ENCODE results near the gene BTN3A1. TPM values are rescaled to one million over a fixed set of nuclear protein-coding genes. Genes with fewer than 3 reads are reported as not detected.

The BTN3A1 gene
- total RNA-seq, 1 donor from 2014 or later, result 12.7 TPM

DNA sequence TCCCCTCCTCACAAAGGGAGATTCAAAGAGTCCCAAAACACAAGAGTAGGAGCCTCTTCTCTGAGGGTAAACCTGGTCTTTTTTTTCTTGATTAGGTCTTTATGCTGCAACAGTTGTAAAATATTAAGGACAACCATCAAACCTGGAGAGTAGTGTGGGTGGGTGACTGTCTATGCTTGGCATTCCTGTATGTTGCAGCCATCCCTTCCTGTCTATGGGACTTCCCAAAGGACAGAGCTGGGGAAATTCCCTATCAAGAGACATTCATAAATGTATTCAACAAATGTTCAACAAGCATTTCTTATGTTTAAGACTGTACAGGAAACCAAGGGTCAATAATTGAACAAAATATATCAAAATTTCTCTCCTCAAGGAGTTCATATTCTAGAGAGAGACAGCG, 13.6 kb upstream of the BTN3A1 start:
- Mint-ChIP-seq H3K9me3 (no peaks in the 10 kb centered on the region), H3K27ac (ENCODE audit: unreplicated experiment) (no peak overlapping the region), H3K4me3 (no peak overlapping the region), H3K36me3 (ENCODE audit: low read depth) (peaks cover 20% of the 10 kb centered on the region), H3K4me1 (peaks cover 20% of the 10 kb centered on the region), H3K27me3 (ENCODE audit: low read depth) (no peaks in the 10 kb centered on the region)
- no peak for DNase-seq (ENCODE audit: low read depth, low spot score)
- TF ChIP-seq, protein P1, sequence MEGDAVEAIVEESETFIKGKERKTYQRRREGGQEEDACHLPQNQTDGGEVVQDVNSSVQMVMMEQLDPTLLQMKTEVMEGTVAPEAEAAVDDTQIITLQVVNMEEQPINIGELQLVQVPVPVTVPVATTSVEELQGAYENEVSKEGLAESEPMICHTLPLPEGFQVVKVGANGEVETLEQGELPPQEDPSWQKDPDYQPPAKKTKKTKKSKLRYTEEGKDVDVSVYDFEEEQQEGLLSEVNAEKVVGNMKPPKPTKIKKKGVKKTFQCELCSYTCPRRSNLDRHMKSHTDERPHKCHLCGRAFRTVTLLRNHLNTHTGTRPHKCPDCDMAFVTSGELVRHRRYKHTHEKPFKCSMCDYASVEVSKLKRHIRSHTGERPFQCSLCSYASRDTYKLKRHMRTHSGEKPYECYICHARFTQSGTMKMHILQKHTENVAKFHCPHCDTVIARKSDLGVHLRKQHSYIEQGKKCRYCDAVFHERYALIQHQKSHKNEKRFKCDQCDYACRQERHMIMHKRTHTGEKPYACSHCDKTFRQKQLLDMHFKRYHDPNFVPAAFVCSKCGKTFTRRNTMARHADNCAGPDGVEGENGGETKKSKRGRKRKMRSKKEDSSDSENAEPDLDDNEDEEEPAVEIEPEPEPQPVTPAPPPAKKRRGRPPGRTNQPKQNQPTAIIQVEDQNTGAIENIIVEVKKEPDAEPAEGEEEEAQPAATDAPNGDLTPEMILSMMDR (conservative IDR thresholded peaks at IDR 0.05), result no peak

DNA sequence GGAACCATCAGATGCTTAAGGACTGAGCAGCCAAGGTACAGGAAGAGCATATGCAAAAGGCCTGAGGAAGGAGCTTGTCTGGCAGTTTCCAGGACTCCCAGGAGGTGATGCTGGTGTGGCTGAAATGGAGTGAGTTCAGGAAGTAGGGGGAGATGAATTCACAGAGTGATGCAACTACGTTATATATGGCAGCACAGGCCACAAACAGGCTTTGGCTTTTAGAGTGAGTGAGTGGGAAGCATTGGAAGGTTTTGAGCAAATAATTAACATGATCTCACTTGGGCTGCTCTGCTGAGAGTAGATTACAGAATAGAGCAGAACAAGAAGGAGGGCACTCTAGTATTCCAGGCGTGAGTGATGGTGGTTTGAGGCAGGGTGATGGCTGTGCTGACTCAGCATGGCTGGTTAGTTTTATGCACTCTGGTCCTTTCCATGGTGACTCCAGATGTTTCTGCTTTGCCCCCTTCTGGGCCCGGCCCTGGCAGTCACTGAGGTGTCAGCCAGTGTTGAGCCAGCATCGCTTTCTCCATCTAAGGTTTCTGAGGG, 12.7 kb upstream of the BTN3A1 start:
- DNase-seq (ENCODE audit: low read depth, low spot score), result no peak
- no peaks in the 10 kb centered on the region for H3K27me3 Mint-ChIP-seq (ENCODE audit: low read depth)
- H3K27ac Mint-ChIP-seq (ENCODE audit: unreplicated experiment), result peak overlapping the region; percentile 7
- no peak overlapping the region for H3K4me3 Mint-ChIP-seq
- H3K9me3 Mint-ChIP-seq, result no peaks in the 10 kb centered on the region
- TF ChIP-seq, protein P1 (conservative IDR thresholded peaks at IDR 0.05), result no peak
- H3K36me3 Mint-ChIP-seq (ENCODE audit: low read depth), result peaks cover 20% of the 10 kb centered on the region
- peaks cover 12% of the 10 kb centered on the region for H3K4me1 Mint-ChIP-seq

DNA sequence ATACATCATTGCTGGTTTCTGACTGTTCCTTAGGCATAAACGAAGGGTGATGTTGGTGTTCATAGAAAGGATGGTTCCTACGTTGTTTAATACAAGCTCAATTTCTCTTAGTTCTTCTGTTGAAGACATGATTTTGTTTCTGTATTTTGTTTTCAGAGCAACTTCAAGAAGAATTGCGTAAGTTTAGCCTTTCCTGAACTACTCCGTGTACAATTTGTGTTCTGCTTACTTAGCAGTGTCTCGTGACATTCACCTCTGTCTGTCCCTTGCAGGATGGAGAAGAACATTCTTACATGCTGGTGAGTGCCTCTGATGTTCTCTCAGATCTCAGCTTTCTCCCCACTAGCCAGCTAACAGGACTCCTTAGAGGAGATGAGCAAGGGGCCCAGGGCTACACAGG, 11.5 kb upstream of the BTN3A1 start:
- H3K36me3 Mint-ChIP-seq (ENCODE audit: low read depth), result peaks cover 17% of the 10 kb centered on the region
- no peaks in the 10 kb centered on the region for H3K27me3 Mint-ChIP-seq (ENCODE audit: low read depth)
- H3K27ac Mint-ChIP-seq (ENCODE audit: unreplicated experiment), result no peak overlapping the region
- no peak overlapping the region for H3K4me3 Mint-ChIP-seq
- TF ChIP-seq, protein P1 (conservative IDR thresholded peaks at IDR 0.05), result no peak
- H3K4me1 Mint-ChIP-seq, result peaks cover 7% of the 10 kb centered on the region
- no peak for DNase-seq (ENCODE audit: low read depth, low spot score)
- H3K9me3 Mint-ChIP-seq, result no peaks in the 10 kb centered on the region

DNA sequence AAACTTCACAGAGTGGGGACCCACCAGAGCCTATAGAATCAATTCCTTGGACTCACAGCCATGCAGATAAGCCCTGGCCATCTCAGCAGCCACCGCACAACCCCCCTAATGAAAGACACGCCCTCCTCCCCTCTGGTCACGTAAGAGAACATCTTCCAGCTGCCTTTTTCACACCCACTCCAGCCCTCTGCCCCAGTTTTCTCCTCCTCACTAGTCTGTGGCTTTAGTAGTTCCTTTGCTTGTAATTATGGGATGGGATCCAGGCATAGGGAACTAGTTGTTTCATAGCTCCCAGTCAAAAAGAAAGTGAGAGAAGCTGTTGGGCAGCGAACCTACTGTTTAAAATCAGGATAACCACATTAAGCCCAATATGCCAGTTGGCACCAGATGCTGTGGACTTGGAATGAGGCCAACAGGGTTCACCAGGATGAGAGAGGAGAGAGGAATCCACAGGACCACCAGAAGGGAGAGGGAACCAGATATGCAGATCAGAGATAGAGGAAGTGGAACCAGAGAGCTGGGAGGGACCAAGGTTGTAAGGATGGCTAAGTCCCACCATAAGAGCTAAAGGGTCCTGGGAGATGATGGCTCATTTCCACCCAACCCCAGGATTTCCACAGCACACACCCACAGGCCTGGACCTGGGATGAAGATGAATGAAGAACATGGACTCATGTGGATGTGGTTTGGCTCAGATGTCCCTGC, 9.0 kb upstream of the BTN3A1 start:
- TF ChIP-seq, protein P1 (conservative IDR thresholded peaks at IDR 0.05), result no peak
- Mint-ChIP-seq H3K27ac (ENCODE audit: unreplicated experiment) (no peak overlapping the region), H3K4me1 (no peaks in the 10 kb centered on the region), H3K36me3 (ENCODE audit: low read depth) (peaks cover 15% of the 10 kb centered on the region), H3K9me3 (no peaks in the 10 kb centered on the region), H3K27me3 (ENCODE audit: low read depth) (no peaks in the 10 kb centered on the region), H3K4me3 (no peak overlapping the region)
- DNase-seq (ENCODE audit: low read depth, low spot score), result no peak

DNA sequence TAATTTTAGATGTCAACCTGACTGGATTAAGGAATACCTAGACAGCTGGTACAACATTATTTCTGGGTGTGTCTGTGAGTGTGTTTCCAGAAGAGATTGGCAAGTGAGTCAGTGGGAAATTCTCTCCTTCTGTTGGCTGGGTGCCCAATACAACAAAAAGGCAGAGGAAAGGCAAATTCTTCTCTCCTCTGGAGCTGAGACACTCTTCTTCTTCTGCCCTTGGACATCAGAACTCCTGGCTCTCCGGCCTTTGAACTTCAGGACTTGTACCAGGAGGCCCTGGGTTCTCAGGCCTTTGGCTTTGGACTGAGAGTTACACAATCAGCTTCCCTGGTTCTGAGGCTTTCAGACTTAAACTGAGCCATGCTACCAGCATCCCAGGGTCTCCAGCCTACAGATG, 7.8 kb upstream of the BTN3A1 start:
- Mint-ChIP-seq H3K4me3 (no peak overlapping the region), H3K27ac (ENCODE audit: unreplicated experiment) (no peak overlapping the region), H3K27me3 (ENCODE audit: low read depth) (no peaks in the 10 kb centered on the region), H3K9me3 (no peaks in the 10 kb centered on the region), H3K36me3 (ENCODE audit: low read depth) (peaks cover 13% of the 10 kb centered on the region), H3K4me1 (peaks cover 9% of the 10 kb centered on the region)
- no peak for DNase-seq (ENCODE audit: low read depth, low spot score)
- TF ChIP-seq, protein P1 (conservative IDR thresholded peaks at IDR 0.05), result no peak
